ENCODE measurements around the gene DNAH12.
"Not testable (repeated sequence)": the region's sequence is repeated elsewhere in the genome, so short reads cannot be mapped to it uniquely, and the experiment has no call there.

DNA sequence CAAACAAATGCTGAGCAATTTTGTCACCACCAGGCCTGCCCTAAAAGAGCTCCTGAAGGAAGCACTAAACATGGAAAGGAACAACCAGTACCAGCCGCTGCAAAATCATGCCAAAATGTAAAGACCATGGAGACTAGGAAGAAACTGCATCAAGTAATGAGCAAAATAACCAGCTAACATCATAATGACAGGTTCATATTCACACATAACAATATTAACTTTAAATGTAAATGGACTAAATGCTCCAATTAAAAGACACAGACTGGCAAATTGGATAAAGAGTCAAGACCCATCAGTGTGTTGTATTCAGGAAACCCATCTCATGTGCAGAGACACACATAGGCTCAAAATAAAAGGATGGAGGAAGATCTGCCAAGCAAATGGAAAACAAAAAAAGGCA lies 217.6 kb downstream of the DNAH12 start:
- not testable (repeated sequence) for TF ChIP-seq CTCF (IDR thresholded peaks at IDR 0.05); FOSL2 (IDR thresholded peaks at IDR 0.05); FOSL2 (CRISPR knock-in tag; IDR thresholded peaks at IDR 0.05); CEBPB (IDR thresholded peaks at IDR 0.05); POLR2A (IDR thresholded peaks at IDR 0.05; ENCODE audit: low read length); USF2 (IDR thresholded peaks at IDR 0.05); NR3C1 (IDR thresholded peaks at IDR 0.05)

All from A549 (cell line).